Nephron progenitor cell (in vitro differentiated cells): Measurements from ENCODE around the gene PRSS8.
A peak's percentile ranks its signal among the peaks of the same experiment; 100 is the strongest.
"Not testable (repeated sequence)": the region's sequence is repeated elsewhere in the genome, so short reads cannot be mapped to it uniquely, and the experiment has no call there.

Experiments used
- DNase-seq: peaks from one replicate; pipeline ENCODE4 v3.0.0; 2021
- H3K27ac Mint-ChIP-seq: 2 replicates; pipeline ENCODE4 v1.8.0; 2021; ENCODE audit warnings: mild to moderate bottlenecking, moderate library complexity, mixed read lengths
- H3K27me3 Mint-ChIP-seq: 2 replicates; pipeline ENCODE4 v1.8.0; 2021; ENCODE audit warnings: mild to moderate bottlenecking, low read depth, mixed read lengths; ENCODE audit not compliant: poor library complexity
- H3K36me3 Mint-ChIP-seq: 2 replicates; pipeline ENCODE4 v1.8.0; 2021; ENCODE audit warnings: low read depth, mixed read lengths
- H3K4me1 Mint-ChIP-seq: 2 replicates; pipeline ENCODE4 v1.8.0; 2021; ENCODE audit warnings: mixed read lengths
- H3K4me3 Mint-ChIP-seq: 2 replicates; pipeline ENCODE4 v1.8.0; 2021; ENCODE audit warnings: mild to moderate bottlenecking, moderate library complexity, mixed read lengths
- H3K9me3 Mint-ChIP-seq: 2 replicates; pipeline ENCODE4 v1.8.0; 2021; ENCODE audit warnings: mild to moderate bottlenecking, moderate library complexity, mixed read lengths
- CTCF ChIP-seq: fragments of 200-600 bp; sonication (generic); IDR thresholded peaks from 2 replicates; pipeline ENCODE4 v1.5.0; 2021; ENCODE audit warnings: antibody characterized with exemption

The PRSS8 gene

GRCh38 chr16:31141489-31142108 lies 6.1 kb upstream of the PRSS8 start:
- Mint-ChIP-seq H3K27ac (peak overlapping the region; percentile 47), H3K36me3 (no peaks in the 10 kb centered on the region), H3K4me3 (peak overlapping the region; percentile 79), H3K4me1 (peaks cover 36% of the 10 kb centered on the region), H3K27me3 (peaks cover 29% of the 10 kb centered on the region), H3K9me3 (no peaks in the 10 kb centered on the region)
- TF ChIP-seq CTCF, result no peak
- no peak for DNase-seq

GRCh38 chr16:31141071-31141469 lies 5.5 kb upstream of the PRSS8 start:
- not testable (repeated sequence) for DNase-seq, H3K27ac Mint-ChIP-seq, H3K9me3 Mint-ChIP-seq, H3K36me3 Mint-ChIP-seq
- peaks cover 39% of the 10 kb centered on the region for H3K4me1 Mint-ChIP-seq
- peak overlapping the region; percentile 79 for H3K4me3 Mint-ChIP-seq
- H3K27me3 Mint-ChIP-seq, result peaks cover 23% of the 10 kb centered on the region

DNA sequence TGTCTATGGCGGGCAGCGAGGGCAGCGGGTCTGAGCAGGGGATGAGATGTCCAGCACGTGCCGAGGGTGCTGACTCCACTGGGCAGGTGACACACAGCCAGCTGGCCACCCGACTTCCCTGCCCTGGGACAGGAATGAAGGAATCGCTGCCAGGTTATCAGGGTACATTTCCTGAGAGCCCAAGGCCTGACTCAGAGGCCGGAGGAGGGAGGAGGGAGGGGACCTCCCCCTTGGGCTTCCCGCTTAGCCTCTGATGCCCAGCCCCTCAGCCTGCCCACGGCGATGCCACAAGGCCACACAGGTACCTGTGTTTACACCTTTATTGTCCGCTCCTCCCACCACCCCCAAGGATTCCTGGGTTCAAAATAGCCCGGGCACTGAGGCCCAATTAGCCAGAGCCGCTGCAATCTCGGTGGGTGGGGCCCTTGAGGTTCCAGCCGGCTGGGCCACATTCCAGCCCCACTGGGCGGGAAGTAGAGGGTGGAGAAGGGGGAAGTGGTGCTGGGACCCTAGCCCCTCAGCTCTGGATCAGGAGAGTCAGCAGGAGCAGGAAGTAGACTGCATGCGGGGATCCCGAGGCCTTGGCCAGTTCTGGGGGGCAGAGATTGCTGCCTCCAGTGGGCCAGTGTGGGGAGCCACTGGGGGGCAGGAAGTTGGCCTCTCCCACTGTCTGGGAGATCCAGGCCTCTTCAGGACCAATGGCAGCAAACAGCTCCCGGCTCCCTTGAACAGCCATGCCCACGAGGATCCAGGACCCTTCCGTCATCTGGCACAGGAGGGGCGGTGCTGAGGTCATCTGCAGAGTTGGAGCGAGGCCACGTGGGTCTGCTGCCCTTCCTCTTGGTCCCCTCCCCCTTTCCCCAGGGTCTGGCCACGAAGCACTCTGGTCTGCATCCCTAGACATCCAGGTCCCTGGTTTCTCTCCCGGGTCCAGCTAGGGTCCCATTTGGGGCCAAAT lies 3.4 kb upstream of the PRSS8 start:
- H3K36me3 Mint-ChIP-seq, result no peaks in the 10 kb centered on the region
- peaks cover 8% of the 10 kb centered on the region for H3K27me3 Mint-ChIP-seq
- no peak for DNase-seq
- no peaks in the 10 kb centered on the region for H3K9me3 Mint-ChIP-seq
- H3K4me3 Mint-ChIP-seq, result no peak overlapping the region
- peaks cover 58% of the 10 kb centered on the region for H3K4me1 Mint-ChIP-seq
- no peak for TF ChIP-seq CTCF
- H3K27ac Mint-ChIP-seq, result no peak overlapping the region

GRCh38 chr16:31136822-31137499 lies 1.4 kb upstream of the PRSS8 start:
- not testable (repeated sequence) for H3K9me3 Mint-ChIP-seq, H3K36me3 Mint-ChIP-seq, H3K27me3 Mint-ChIP-seq, H3K4me3 Mint-ChIP-seq, DNase-seq, H3K27ac Mint-ChIP-seq
- H3K4me1 Mint-ChIP-seq, result peaks cover 62% of the 10 kb centered on the region

DNA sequence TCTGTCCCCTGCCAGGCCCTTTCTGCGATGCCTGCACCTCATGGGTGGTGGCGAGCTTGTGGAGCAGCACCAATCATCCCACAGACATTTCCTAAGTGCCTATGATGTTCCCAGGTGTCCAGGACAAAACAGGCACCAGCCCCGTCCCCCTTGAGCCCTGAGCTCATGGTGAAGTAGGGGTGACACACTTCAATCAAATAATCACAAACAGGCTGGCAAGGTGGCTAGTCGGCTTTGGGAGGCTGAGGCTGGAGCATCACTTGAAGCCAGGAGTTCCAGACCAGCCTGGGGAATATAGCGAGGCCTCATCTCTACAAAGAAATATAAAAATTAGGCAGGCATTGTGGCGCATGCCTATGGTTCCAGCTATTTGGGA lies 748 bp upstream of the PRSS8 start:
- Mint-ChIP-seq H3K27me3 (peaks cover 5% of the 10 kb centered on the region), H3K4me1 (peaks cover 55% of the 10 kb centered on the region), H3K27ac (no peak overlapping the region)

More for the DNA sequence above, 748 bp upstream of the PRSS8 start:
- H3K9me3 Mint-ChIP-seq, result no peaks in the 10 kb centered on the region
- DNase-seq, result no peak
- peak overlapping the region; percentile 63 for H3K4me3 Mint-ChIP-seq
- H3K36me3 Mint-ChIP-seq, result no peaks in the 10 kb centered on the region
- no peak for TF ChIP-seq CTCF
